Fibroblast of skin of abdomen (primary cell): ENCODE data around the gene OR10R2. TPM values are rescaled to one million over a fixed set of nuclear protein-coding genes. Genes with fewer than 3 reads are reported as not detected.
"Not testable (repeated sequence)": the region's sequence is repeated elsewhere in the genome, so short reads cannot be mapped to it uniquely, and the experiment has no call there.

ENCODE experiments used
- DNase-seq: peaks from one replicate; pipeline ENCODE4 v3.0.0-alpha.2; 2013
- polyA plus RNA-seq, 2 experiments: library from polyadenylated mRNA; unstranded; fragments of 120-200 nt; gene quantifications; one replicate each; pipeline ENCODE4 v1.2.1, GENCODE V29; 2013; ENCODE audit not compliant: insufficient read length in 2 of 2

Gene OR10R2, protein sequence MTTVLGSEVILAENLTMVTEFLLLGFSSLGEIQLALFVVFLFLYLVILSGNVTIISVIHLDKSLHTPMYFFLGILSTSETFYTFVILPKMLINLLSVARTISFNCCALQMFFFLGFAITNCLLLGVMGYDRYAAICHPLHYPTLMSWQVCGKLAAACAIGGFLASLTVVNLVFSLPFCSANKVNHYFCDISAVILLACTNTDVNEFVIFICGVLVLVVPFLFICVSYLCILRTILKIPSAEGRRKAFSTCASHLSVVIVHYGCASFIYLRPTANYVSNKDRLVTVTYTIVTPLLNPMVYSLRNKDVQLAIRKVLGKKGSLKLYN
- polyA plus RNA-seq (2013, experiment 1 of 2; ENCODE audit: insufficient read length), result not detected
- not detected for polyA plus RNA-seq (2013, experiment 2 of 2; ENCODE audit: insufficient read length)

DNA sequence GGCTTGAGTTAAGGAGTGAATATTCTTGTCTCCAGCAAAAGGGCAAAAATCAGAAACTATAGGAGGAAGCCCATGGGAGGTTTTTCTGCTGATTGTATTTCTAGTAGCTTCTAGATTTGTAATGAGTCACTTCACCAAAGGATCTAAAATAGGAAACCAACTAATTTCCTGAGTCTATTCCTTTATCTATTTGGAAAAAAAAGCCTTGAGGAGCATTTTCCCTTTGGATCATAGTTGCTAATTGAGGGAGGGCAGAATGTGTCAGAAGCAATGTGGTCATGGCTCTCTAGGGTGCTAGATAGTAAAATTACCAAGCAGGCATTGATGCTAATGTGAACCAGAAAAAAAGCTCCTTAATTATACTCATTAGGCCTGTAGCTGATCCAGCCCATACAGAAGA is at the start of gene OR10R2:
OR10R2 (plus strand) TSS at position 301 of the 400 bp plus-strand sequence. CDS start 106 bp downstream, outside the sequence.
- no peak for DNase-seq

DNA sequence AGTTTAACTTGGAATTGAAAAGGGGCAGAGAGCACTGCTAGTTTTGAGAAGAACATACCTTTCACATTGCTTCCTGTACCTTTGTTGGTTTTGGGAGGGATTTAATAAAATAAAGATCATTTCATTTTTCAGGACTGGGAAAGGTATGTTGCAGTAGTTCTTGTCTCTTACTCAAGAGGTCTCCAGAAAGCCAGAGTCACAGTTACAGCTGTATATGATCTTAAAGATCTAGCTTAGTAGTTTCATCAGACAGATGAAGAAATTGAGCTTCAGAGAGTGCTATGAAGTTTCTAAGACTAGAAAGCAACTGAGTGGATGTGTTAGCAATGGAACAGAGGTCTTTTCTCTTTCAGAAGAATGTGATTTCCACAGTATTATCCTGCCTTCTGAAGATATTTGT is 47.0 kb upstream of the OR10R2 start:
- DNase-seq, result no peak

DNA sequence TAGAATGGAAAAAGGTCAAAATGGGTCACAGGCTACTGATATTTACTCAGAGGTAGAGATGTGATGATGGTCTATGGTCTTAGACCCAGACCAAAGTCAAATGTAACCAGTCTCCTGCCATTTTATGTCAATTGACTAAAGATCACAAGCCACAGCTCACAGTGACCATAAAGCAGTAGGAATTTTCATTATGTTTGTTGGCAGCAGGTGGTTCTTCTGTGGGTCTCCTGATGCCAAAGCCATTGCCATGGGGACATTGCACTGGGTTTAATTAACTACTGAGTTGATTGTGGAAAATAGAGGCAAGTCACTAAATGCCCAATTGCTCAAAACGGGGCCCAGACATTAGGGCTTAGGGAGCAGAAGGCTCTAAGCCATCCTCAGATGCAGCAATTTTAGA is 45.9 kb upstream of the OR10R2 start, which contains the start of gene OR10K2:
OR10K2 (minus strand) TSS at position 101 of the 400 bp plus-strand sequence. CDS start 5,371 bp downstream, outside the sequence.
- DNase-seq, result no peak

- DNase-seq, result not testable (repeated sequence)
These were observed 41.9 kb upstream of the OR10R2 start for GRCh38 chr1:158430163-158430562.

DNA sequence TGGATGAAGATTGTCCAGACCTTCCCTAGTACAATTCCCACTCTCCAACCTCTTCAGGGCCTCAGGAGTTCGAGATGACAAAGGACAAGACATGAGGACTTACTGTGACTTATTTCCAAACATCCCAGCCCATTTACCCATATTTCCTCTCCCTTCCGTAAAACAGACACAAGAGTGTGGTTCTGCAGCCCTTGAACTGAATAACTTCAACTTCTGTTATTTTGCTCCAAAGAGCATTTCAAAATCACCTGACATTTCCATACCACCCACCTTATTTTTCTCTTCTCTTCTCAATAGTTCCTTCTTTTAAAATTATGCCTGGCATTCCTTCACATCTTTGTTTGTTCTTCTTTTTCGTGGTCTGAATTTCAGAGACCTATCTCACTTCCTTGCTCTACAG is 37.3 kb upstream of the OR10R2 start:
- DNase-seq, result no peak

DNA sequence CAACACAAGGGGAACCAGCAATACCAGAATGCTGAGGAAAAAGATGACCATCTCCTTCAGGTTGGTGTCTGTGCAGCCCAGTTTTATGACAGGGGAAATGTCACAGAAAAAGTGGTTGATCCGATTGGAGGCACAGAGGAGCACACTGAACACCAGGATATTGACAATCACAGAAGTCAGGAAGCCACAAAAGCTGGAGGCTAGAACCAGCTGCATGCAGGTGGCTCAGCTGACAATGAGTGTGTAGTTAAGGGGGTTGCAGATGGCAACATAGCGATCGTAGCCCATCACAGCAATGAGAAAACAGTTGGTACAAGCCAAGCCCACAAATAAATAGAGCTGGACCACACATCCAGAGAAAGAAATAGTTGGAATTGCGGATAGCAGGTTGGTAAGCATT is 26.6 kb upstream of the OR10R2 start:
- no peak for DNase-seq

GRCh38 chr1:158454537-158454936 is 17.5 kb upstream of the OR10R2 start:
- DNase-seq, result no peak

- DNase-seq, result no peak
These were observed 14.8 kb upstream of the OR10R2 start for GRCh38 chr1:158457246-158457645.

- DNase-seq, result peak; percentile 1
These were observed 13.8 kb upstream of the OR10R2 start for GRCh38 chr1:158458263-158458662.

- no peak for DNase-seq
These were observed 10.5 kb upstream of the OR10R2 start, which contains the start of gene OR10K1 for GRCh38 chr1:158461534-158461933. Gene OR10K1, plus strand, starts transcription at chr1:158461834. Its CDS starts 3,728 bp downstream, at chr1:158465562.

DNA sequence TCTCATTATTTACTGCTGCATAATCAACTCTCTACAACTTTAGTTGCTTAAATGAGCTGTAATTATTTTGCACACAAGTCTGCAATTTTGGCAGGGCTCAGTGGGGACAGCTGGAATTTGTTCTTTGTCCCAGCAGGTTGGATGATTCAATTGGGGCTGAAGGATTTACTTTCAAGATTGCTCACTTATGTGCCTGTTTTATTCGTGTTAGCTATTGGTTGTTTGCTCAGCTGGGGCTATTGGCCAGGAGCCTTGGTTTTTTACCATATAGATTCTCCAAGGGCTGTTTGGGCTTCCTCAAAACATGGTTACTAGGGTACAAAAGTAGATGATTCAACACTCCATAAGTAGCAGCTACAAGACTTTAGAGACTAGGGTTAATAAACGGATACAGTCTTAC is 13.4 kb downstream of the OR10R2 start:
- DNase-seq, result no peak

GRCh38 chr1:158491316-158491715 is 19.3 kb downstream of the OR10R2 start:
- no peak for DNase-seq

DNA sequence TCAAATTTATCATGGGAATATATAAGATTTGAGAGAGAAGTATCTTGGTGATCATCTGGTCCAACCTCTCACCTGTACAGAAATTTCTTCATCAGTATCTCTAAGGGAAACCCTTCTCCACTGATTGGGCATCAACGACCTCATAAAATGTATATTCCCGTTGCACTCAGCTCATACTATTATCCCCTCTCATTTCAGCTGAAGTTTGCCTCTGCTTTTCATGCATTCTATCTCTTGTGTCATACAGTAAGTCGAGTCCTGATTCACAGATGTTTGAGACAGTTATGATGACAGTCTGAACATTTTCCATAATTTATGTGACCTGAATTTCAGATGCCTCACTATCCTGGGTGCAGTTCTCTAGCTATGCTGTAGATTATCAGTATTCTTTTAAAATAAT is 21.0 kb downstream of the OR10R2 start:
- DNase-seq, result no peak

- no peak for DNase-seq
These were observed 22.8 kb downstream of the OR10R2 start for GRCh38 chr1:158494796-158495195.

- no peak for DNase-seq
These were observed 24.4 kb downstream of the OR10R2 start for GRCh38 chr1:158496374-158496773.

- DNase-seq, result no peak
These were observed 34.5 kb downstream of the OR10R2 start for GRCh38 chr1:158506369-158506987.

- DNase-seq, result no peak
These were observed 35.5 kb downstream of the OR10R2 start for GRCh38 chr1:158507511-158507910.

- no peak for DNase-seq
These were observed 37.6 kb downstream of the OR10R2 start for GRCh38 chr1:158509471-158510156.

- no peak for DNase-seq
These were observed 44.9 kb downstream of the OR10R2 start for GRCh38 chr1:158516966-158517365.

- no peak for DNase-seq
These were observed 48.0 kb downstream of the OR10R2 start for GRCh38 chr1:158520021-158520420.

DNA sequence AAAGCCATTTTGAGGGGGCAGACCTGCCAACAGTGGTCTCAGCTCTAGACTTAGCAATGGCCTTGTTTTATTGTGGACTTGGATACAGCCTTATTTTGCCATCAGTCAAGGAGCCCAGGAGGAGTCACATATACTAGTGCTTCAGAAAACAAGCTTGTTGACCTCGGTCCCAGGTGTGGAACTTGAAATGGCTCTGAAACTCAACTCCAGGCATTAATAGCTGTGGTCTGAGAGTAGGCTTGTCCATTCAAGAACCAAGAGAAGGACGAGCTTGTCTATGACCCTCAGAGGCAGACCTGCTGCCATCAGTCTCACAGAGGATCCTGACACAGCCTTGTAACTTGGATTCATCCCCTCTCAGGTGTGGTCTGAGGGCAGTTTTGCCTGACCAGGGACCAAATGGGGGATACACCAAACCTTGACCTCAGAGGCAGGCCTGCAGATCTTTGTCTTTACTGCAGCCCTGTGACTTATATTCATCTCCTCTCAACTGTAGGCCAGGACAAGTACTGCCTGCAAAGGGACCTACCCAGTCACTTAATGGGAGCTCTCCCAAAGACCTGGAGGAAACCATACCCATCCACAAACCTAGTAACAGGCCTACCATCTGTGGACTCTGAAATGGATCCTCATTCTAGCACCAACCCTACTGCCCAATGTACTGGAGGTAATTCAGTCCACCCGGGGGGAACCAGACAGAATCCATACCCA is 49.1 kb downstream of the OR10R2 start:
- DNase-seq, result no peak

DNA sequence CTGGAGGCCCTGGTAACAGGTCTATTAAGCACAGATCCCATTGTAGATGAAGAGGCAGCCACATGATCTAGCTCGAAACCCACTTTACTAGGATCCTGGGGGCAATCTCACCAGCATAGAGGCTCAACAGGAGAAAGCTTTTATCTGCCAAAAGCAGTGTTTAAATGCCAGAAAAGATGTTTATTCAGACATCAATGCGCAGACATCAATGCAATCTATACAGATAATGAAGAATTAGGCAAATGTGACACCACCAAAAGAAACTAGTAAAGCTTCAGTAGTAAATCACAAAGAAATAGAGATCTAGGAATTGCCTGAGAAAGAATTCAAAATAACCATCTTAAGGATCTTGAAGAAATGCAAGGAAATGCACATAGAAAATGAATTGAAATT is 49.6 kb downstream of the OR10R2 start:
- DNase-seq, result no peak
